Measurements from ENCODE around the gene TTC3. TPM values are rescaled to one million over a fixed set of nuclear protein-coding genes. Genes with fewer than 3 reads are reported as not detected.
A peak's percentile ranks its signal among the peaks of the same experiment; 100 is the strongest.

TTC3 gene
- total and polyA plus RNA-seq, 2 of the 13 experiments (the other 11 are each of a cell fraction or from before 2014, with no cell fraction given) = 55.7 to 108 TPM

GRCh38 chr21:37060296-37060695 is 12.8 kb upstream of the TTC3 start (continued):
- TF ChIP-seq ZSCAN30 (CRISPR knock-in tag; IDR thresholded peaks at IDR 0.05) = no peak
- no peak for TF ChIP-seq ZNF446 (CRISPR knock-in tag; IDR thresholded peaks at IDR 0.05)
- no peak for TF ChIP-seq ZSCAN21 (CRISPR knock-in tag; IDR thresholded peaks at IDR 0.05; ENCODE audit: borderline replicate concordance)
- TF ChIP-seq ZNF124 (CRISPR knock-in tag; IDR thresholded peaks at IDR 0.05) = no peak
- peak; percentile 60 for TF ChIP-seq CEBPG (CRISPR knock-in tag; IDR thresholded peaks at IDR 0.05)
- TF ChIP-seq CTCF (CRISPR knock-in tag; IDR thresholded peaks at IDR 0.05) = peak; percentile 29; the same call in 1 of the 2 replicates
- no peak for TF ChIP-seq ZBTB34 (CRISPR knock-in tag; IDR thresholded peaks at IDR 0.05)
- no peak for TF ChIP-seq BATF2 (CRISPR knock-in tag; IDR thresholded peaks at IDR 0.05)
- no peak for TF ChIP-seq KIAA2018 (CRISPR knock-in tag; IDR thresholded peaks at IDR 0.05; ENCODE audit: borderline replicate concordance)
- no peak for TF ChIP-seq ZNF253 (CRISPR knock-in tag; IDR thresholded peaks at IDR 0.05; ENCODE audit: borderline replicate concordance)
- no peak for TF ChIP-seq ZSCAN5A (CRISPR knock-in tag; IDR thresholded peaks at IDR 0.05; ENCODE audit: borderline replicate concordance)
- no peak for TF ChIP-seq KLF6 (CRISPR knock-in tag; IDR thresholded peaks at IDR 0.05)
- TF ChIP-seq ZEB1 (IDR thresholded peaks at IDR 0.05; ENCODE audit: insufficient replicate concordance, low read depth) = no peak
- no peak for TF ChIP-seq CENPT (CRISPR knock-in tag; IDR thresholded peaks at IDR 0.05; ENCODE audit: low read depth)
- no peak for TF ChIP-seq ZNF10 (CRISPR knock-in tag; IDR thresholded peaks at IDR 0.05; ENCODE audit: borderline replicate concordance, low read depth)
- TF ChIP-seq HMGA1 (CRISPR knock-in tag; conservative IDR thresholded peaks at IDR 0.05) = no peak
- no peak for TF ChIP-seq ZNF737 (CRISPR knock-in tag; IDR thresholded peaks at IDR 0.05; ENCODE audit: borderline replicate concordance)

All from HepG2 (cell line).